Hepatocyte (in vitro differentiated cells): Measurements from ENCODE around the gene MUC5B. TPM values are rescaled to one million over a fixed set of nuclear protein-coding genes. Genes with fewer than 3 reads are reported as not detected.

Experiments used
- DNase-seq: peaks from one replicate; pipeline ENCODE4 v3.0.0-alpha.2; 2016; ENCODE audit warnings: low spot score
- H2AFZ ChIP-seq: fragments of 200-600 bp; sonication (generic); 2 replicates; pipeline ENCODE4 v1.6.0; 2016; ENCODE audit warnings: antibody characterized with exemption, mild to moderate bottlenecking
- H3K27ac ChIP-seq: fragments of 200-600 bp; sonication (generic); 2 replicates; pipeline ENCODE4 v1.5.1; 2016; ENCODE audit warnings: mild to moderate bottlenecking
- H3K27me3 ChIP-seq: fragments of 200-600 bp; sonication (generic); 2 replicates; pipeline ENCODE4 v1.6.1; 2016
- H3K36me3 ChIP-seq: fragments of 200-600 bp; sonication (generic); replicated peaks from 2 replicates; pipeline ENCODE4 v1.5.1; 2016; ENCODE audit warnings: low read depth; ENCODE audit not compliant: insufficient read depth
- H3K4me1 ChIP-seq: fragments of 200-600 bp; sonication (generic); 2 replicates; pipeline ENCODE4 v1.5.1; 2016; ENCODE audit warnings: mild to moderate bottlenecking, moderate library complexity; ENCODE audit not compliant: insufficient read depth
- H3K4me2 ChIP-seq: fragments of 200-600 bp; sonication (generic); 2 replicates; pipeline ENCODE4 v1.6.0; 2016
- H3K4me3 ChIP-seq: fragments of 200-600 bp; sonication (generic); 2 replicates; pipeline ENCODE4 v1.5.1; 2016; ENCODE audit warnings: mild to moderate bottlenecking
- H3K79me2 ChIP-seq: fragments of 200-600 bp; sonication (generic); 2 replicates; pipeline ENCODE4 v1.6.0; 2017; ENCODE audit warnings: mild to moderate bottlenecking
- H3K9me2 ChIP-seq: fragments of 200-600 bp; sonication (generic); replicated peaks from 2 replicates; pipeline ENCODE4 v1.6.0; 2017; ENCODE audit warnings: mild to moderate bottlenecking; ENCODE audit not compliant: insufficient read depth
- H3K9me3 ChIP-seq: fragments of 200-600 bp; sonication (generic); 2 replicates; pipeline ENCODE4 v1.5.1; 2016; ENCODE audit warnings: low read depth, mild to moderate bottlenecking
- H4K20me1 ChIP-seq: fragments of 200-600 bp; sonication (generic); 2 replicates; pipeline ENCODE4 v1.6.0; 2016; ENCODE audit warnings: mild to moderate bottlenecking; ENCODE audit not compliant: insufficient read depth, poor library complexity, severe bottlenecking
- CTCF ChIP-seq: fragments of 200-600 bp; sonication (generic); IDR thresholded peaks from 2 replicates; pipeline ENCODE4 v1.5.1; 2016; ENCODE audit warnings: antibody characterized with exemption, mild to moderate bottlenecking; ENCODE audit not compliant: poor library complexity
- EZH2 ChIP-seq: fragments of 200-600 bp; sonication (generic); IDR thresholded peaks from 2 replicates; pipeline ENCODE4 v1.6.1; 2016; ENCODE audit warnings: antibody characterized with exemption, mild to moderate bottlenecking, borderline replicate concordance
- EZH2phosphoT487 ChIP-seq: fragments of 200-600 bp; sonication (generic); IDR thresholded peaks from one replicate; pipeline ENCODE4 v1.6.1; 2018; ENCODE audit warnings: antibody characterized with exemption, mild to moderate bottlenecking, low read depth, moderate library complexity; ENCODE audit not compliant: unreplicated experiment, severe bottlenecking
- WGBS: methylation state at CpG from one replicate; pipeline ENCODE4 v1.1.6; 2016; ENCODE audit warnings: low lambda C conversion rate; ENCODE audit errors: missing lambda C conversion rate; 5-methylcytosine and 5-hydroxymethylcytosine counted together
- polyA plus RNA-seq: library from polyadenylated mRNA; unstranded; fragments of >200 nt; fragmentation: Nextera tagmentation; extraction: Ambion mirVana; gene quantifications from 2 replicates; pipeline ENCODE4 v1.2.1, GENCODE V29; 2016
- total RNA-seq: library from RNA; depleted of rRNA; stranded (reverse); fragments of >200 nt; gene quantifications from 2 replicates; pipeline ENCODE4 v1.2.3, GENCODE V29; 2014

The MUC5B gene
- total and polyA plus RNA-seq, 2 experiments from 2014 or later = 0.07 to 0.15 TPM

- DNase-seq = no peak
- H3K9me3 ChIP-seq = no peaks in the 10 kb centered on the region
- no peak for TF ChIP-seq EZH2
- no peak for TF ChIP-seq CTCF
- TF ChIP-seq EZH2phosphoT487 = no peak
- no peaks in the 10 kb centered on the region for H3K4me1 ChIP-seq
- H4K20me1 ChIP-seq = peaks cover 38% of the 10 kb centered on the region
- no peaks in the 10 kb centered on the region for H3K27me3 ChIP-seq
- no peak overlapping the region for H3K4me3 ChIP-seq
- no peak overlapping the region for H3K27ac ChIP-seq
- no peak overlapping the region for H3K4me2 ChIP-seq
- peaks cover 30% of the 10 kb centered on the region for H3K79me2 ChIP-seq
- no peaks in the 10 kb centered on the region for H3K9me2 ChIP-seq
- no peak overlapping the region for H2AFZ ChIP-seq
- H3K36me3 ChIP-seq = no peaks in the 10 kb centered on the region
- WGBS = 96% methylated on average over 43 of the region's 43 CpGs
Measured at GRCh38 chr11:1290052-1291040, 67.5 kb downstream of the MUC5B start.

GRCh38 chr11:1291295-1292017 lies 68.6 kb downstream of the MUC5B start:
- Histone ChIP-seq H3K79me2 (peaks cover 40% of the 10 kb centered on the region), H3K36me3 (no peaks in the 10 kb centered on the region), H3K9me2 (no peaks in the 10 kb centered on the region), H3K4me2 (no peak overlapping the region), H4K20me1 (peaks cover 48% of the 10 kb centered on the region), H3K9me3 (no peaks in the 10 kb centered on the region), H3K27ac (no peak overlapping the region), H3K4me3 (no peak overlapping the region), H3K4me1 (no peaks in the 10 kb centered on the region), H3K27me3 (no peaks in the 10 kb centered on the region), H2AFZ (no peak overlapping the region)
- 95% methylated on average over 11 of the region's 46 CpGs for WGBS
- DNase-seq = no peak
- TF ChIP-seq EZH2 (no peak), EZH2phosphoT487 (no peak), CTCF (no peak)

GRCh38 chr11:1292018-1292643 lies 69.3 kb downstream of the MUC5B start:
- 96% methylated on average over 10 of the region's 10 CpGs for WGBS

More at GRCh38 chr11:1292018-1292643, 69.3 kb downstream of the MUC5B start:
- no peak for DNase-seq
- Histone ChIP-seq H3K4me3 (no peak overlapping the region), H3K9me3 (no peaks in the 10 kb centered on the region), H3K79me2 (peaks cover 43% of the 10 kb centered on the region), H3K4me1 (peaks cover under 1% of the 10 kb centered on the region), H3K4me2 (no peak overlapping the region), H3K27ac (no peak overlapping the region), H3K27me3 (no peaks in the 10 kb centered on the region), H2AFZ (no peak overlapping the region), H3K9me2 (no peaks in the 10 kb centered on the region), H3K36me3 (no peaks in the 10 kb centered on the region), H4K20me1 (peaks cover 51% of the 10 kb centered on the region)
- no peak for TF ChIP-seq EZH2
- TF ChIP-seq EZH2phosphoT487 = no peak
- no peak for TF ChIP-seq CTCF
